Measurements from ENCODE around the gene AKR1B1. TPM values are rescaled to one million over a fixed set of nuclear protein-coding genes. Genes with fewer than 3 reads are reported as not detected.

Gene AKR1B1
- total RNA-seq, 1 experiment from 2014 or later = 146 TPM

DNA sequence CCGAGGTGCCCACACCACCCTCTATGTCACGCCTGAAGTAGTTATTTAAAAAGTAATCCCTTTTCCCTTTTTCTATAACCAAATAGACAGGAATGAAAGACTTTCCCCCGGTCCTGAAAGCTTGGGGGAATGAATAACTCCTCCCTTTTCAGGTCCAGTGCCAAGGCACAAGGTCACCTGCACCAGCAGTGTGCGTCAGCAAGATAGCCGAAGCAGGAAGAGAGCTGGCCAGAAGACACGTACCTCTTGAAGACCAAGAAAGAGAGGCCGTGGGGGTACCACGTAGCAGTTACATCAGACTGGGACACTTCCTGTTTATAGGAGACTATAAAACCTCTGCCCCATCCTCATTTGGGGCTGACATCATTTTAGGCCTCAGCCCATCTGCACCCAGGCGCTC is 10.7 kb upstream of the AKR1B1 start:
- DNase-seq (ENCODE audit: low read depth) = no peak

DNA sequence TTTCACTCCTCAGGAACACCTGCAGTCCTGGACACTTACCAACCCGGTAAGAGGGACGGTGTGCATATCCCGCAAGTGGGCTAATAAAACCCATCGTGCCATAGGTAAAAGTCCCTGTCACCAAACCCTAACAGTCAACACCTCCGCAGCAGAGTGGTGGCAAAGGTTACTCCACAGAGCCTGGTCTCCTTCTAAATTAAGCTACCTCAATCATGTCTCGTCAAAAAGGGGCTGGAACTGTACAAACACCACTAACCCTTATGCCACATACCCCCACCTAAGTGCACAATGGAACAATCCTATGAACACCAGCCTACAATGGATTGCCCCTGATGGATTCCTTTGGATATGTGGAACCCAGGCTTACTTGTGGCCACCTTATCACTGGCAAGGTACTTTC is 9.6 kb upstream of the AKR1B1 start:
- DNase-seq (ENCODE audit: low read depth) = no peak

DNA sequence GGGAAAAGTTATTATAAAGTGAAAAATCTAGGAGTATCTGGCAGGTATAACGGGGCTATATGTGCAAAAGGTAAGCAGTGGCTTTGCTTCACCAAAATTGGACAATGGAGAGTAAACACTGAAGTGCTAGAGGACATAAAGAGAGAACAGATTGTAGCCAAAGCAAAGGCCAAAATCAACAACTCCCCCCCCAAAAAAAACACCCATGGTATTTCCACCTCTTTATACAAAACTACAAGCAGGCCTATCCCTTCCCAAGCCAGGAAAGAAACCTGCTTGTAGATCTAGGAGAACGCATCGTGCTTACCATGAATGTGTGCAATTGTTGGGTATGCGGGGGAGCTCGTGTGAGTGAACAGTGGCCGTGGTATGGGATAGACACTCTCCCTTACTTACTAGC is 9.2 kb upstream of the AKR1B1 start:
- no peak for DNase-seq (ENCODE audit: low read depth)

DNA sequence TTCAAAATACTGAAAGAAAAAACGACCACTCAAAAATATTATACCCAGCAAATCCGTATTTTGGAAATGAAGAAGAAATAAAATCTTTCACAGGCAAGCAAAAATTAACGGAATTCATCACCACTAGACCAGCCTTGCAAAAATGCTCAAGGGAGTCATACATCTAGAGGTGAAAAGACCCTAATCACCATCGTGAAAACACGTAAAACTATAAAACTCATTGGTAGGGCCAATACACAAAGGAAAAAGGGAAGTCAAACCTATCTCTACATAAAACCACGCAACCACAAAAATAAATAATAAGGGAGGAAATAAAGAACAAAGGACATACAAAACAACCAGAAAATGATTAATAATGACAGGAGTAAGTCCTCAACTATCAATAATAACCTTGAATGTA is 6.6 kb upstream of the AKR1B1 start:
- no peak for DNase-seq (ENCODE audit: low read depth)

DNA sequence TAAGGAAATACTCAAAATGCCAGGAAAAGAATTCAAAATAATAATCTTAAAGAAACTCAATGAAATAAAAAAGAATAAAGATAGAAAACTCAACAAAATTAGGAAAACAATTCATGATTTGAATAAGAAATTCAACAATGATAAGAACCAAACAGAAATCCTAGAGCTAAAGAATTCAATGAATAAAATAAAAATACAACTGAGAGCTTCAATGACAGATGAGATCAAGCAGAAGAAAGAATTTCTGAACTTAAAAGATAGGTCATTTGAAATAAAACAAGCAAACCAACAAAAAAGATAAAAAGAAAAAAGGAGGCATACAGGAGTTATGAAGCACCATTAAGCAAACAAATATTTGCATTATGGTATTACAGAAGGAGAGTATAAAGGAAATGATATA is 5.6 kb upstream of the AKR1B1 start:
- no peak for DNase-seq (ENCODE audit: low read depth)

DNA sequence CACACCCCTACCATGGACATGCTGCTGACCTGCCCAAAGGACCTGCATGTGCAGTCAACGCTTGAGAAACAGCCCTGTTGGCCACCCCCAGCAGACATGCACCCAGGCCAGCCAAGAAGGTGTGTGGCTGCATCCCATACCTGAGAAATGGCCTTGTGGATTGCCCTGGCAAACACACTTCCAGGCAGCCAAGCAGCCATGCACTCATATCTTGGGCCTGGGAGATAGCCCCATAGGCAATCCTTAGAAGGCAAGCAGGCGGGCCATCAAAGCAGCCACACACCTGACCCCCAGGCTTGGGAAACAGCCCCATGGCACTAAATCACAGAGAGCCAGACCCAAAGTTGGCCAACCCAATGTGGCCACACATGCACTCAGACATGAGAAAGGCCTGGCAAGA is 4.9 kb upstream of the AKR1B1 start:
- no peak for DNase-seq (ENCODE audit: low read depth)

DNA sequence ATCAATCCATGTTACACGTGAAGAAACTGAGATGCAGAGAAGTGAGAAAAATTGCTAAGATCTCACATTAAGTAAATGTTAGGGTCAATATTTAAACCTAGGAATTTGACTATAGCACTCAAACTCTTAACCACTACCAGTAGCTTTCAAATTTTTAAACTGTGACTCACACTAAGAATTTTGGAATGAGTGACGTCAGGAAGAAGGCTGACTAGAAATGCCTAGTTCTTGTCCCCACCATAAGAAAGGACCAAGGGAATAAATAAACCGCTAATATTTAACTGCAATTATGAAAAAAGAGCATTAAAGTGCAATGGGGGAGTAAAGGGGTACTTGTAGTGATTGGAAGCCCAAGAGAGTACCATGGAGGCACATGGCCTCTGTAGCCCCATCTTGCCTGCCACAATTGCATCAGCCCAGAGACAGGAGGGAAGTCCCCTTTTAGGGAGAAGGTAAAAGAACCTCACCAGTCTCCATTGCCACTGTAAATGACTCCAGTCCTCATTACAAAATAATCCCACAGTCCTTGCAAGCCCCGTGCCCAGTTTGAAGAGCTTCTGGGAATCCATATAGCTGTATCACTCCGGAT is 3.5 kb upstream of the AKR1B1 start:
- peak; percentile 86 for DNase-seq (ENCODE audit: low read depth)

DNA sequence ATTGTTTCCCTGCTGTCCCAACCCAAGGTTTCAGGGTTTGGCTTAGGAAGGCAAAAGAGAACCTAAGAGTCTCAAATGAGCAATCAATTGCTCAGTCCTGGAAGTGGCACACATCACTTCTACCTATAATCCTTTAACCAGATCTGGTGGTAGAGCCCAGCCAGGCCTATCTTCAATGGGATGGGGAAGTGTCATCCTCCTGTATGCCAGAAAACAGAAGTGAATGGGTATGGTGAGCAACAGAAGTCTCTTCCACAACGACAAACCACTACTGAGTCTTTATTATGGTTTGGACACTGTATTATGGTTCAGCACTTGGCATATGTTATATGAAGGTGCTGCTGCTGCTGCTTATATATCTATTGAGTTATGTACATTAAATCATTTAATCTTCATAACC is 3.0 kb upstream of the AKR1B1 start:
- DNase-seq (ENCODE audit: low read depth) = no peak

DNA sequence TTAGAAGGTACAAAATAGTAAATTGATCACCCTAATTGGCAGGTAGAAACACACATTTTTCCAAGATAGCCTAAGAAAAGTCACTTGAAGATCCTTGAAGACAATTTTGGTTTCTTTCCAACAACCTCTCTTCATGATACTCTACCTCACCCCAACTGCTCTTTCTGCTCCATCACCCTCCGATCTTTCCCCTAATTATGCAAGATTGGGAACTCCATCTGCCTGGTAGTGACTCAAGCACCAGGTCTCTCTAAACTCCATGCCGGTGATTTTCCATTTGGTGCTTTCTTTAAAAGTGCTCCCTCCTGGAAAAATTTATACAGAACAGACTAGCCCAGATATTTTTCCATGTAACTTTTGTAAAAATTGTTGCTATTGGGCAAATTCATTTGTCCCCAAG is 1.1 kb upstream of the AKR1B1 start:
- no peak for DNase-seq (ENCODE audit: low read depth)

DNA sequence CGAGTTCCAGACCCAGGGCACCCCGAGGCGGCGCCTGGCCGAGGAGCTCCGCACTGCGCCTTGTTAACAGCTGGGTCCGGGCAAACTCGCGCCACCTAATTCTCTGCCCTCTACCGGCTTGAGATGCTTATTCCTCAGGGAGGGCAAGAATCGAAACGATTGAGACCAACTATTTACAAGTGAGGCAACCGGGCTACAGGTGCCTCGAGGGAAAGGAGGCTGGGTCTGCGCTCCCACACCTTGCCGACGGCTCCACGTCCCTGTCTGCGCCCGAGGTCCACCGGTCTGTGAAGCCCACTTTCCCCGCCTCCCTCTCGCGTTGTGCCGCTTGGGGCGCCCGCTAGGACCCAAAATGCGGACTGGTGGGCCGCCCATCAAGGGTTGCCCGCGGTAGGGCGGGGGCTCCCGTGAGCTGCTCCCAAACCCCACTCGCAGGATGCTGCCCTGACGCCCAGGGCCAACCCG is 527 bp downstream of the AKR1B1 start:
- peak; percentile 70 for DNase-seq (ENCODE audit: low read depth)

DNA sequence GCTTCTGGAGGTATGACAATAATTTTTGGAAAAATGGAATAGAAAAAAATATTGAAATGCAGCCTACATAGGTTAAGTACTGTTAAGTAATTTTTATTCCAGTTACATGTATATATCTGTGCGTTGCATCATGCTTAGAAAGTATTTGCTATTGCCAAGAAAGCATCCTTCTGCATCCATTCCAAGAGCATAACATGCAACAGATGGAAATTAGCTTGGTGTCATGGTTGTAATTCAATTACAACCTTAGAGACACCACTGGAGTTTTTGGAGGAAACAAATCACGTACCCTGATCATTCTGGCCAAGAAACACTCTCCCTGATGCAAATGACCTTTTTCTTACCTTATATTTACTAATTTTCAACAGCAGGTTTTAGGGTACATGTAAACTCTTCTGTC is 1.7 kb downstream of the AKR1B1 start:
- DNase-seq (ENCODE audit: low read depth) = no peak

DNA sequence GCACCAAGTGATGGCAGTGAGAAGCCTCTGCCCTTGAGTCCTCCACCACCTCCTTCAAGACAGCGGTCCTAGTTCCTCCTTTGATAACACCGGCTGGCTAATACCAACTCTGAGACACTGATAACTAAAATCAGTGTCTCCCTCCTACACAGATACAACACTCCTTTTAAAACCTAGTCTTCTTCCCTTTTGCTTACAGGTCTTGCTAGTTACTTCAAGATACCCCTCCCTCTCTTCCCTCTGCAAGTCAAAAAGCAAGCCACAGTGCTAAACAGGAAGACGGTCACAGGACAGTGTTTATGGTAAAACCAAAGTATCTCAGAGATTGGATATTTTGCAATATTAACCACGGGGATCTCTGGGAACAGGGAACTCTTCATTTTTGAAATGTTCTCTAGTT is 4.6 kb downstream of the AKR1B1 start:
- no peak for DNase-seq (ENCODE audit: low read depth)

DNA sequence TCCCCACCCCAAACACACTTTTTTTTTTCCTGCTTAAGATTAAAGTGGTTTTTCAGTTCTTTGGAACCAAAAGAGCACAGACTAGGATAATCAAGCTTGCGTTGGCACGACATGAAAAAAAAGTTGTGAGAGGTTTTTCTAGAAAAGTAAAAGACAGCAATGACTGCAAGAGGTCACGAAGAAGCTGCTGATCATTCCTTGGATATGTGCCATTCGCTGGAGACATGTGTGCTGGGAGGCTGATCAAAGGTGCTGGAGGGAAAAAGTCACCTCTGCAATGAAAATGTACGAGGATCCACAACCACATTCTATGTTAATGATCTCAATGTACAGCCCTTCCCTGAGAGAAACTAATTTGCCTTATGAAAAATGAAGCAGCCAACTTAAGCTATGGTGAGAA is 5.4 kb downstream of the AKR1B1 start:
- no peak for DNase-seq (ENCODE audit: low read depth)

DNA sequence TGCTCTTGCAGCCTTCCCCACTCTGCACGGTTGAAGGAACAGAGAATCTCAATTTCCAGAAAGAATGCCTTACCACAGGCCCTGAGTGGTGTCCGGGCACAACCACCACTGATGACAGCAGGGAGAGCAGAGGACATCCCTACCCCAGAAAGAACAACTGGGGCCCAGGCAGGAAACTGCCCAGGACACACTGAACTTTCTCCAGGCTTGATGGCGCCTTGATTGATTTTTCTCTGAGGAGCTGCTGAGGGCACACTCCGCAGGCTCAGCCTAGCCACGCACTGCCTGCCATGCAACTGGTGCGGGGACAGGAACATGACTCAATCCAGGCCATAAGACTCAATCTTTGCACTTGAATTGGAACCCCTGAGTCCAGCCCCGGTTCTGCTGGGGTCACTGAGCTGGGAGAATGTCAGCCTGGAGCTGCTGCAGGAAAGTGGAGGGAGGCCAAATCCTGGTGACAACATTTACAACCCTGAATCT is 5.9 kb downstream of the AKR1B1 start:
- DNase-seq (ENCODE audit: low read depth) = no peak

DNA sequence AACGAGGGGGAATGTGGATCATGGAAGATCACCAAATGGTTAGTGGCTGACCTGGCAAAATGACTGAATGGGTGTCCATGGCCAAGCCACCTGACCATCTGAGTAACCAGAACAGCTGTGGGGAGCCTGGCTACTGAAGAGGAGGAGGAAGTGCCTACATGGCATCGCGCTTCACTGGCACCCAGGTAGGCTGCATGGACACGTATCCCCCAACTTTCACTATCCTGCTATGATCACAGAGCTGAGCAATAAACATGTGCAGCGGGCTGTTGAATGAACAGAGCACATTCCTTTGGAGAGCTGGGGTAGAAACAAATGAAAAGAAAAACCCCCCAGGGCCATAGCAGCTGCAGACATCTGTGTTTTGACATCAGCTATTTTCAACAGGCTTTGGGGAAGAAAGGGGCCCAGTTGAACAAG is 6.5 kb downstream of the AKR1B1 start:
- peak; percentile 51 for DNase-seq (ENCODE audit: low read depth)

DNA sequence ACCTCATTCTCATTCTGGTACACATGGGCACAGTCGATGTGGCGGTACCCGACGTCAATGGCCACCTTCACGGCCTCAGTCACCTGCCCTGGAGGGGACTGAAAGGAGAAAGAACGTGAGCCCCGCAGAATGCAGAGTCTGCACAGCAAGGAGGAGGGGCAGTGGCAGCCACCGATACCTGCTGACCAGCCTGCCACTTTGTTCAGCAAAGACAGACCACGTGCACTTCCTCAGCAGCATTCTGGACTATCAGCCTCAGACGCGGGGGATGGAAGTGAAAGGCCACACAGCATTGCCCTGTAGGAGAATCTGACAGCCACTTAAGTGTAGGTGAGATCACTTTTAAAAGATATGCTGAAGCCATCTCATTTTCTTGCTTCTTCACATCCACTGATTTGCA is 7.2 kb downstream of the AKR1B1 start:
- DNase-seq (ENCODE audit: low read depth) = no peak

DNA sequence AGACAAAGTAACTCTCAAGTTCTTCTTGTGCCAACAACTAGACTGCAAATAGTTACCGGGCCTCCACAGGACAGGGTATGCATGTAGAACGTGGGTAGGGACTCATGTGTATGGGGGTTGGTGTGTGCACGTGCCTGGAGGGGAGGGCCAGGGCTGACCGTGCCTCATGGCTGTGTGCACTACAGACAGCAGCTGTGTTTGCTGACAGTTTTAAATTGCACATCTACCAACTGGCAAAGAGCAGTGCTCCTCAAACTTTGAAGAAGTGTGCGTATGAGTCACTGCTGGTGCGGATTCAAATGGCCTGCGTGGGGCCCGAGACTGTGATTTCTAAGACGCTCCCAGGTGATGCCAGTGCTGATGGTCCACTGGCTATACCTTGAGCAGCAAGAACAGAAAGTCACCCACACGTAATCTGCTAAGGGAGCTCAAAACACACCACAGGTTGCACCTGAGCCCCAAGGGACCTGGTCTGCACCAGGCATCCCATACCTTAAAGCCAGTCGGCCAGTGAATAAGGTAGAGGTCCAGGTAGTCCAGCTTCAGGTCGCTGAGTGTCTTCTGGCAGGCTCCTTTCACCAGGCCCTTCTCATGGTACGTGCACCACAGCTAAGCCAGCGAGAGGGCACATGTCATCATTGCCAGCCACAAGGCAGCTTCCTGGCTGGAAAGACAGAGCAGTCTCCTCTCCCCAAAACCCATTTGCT is 8.5 kb downstream of the AKR1B1 start:
- peak; percentile 87 for DNase-seq (ENCODE audit: low read depth)

DNA sequence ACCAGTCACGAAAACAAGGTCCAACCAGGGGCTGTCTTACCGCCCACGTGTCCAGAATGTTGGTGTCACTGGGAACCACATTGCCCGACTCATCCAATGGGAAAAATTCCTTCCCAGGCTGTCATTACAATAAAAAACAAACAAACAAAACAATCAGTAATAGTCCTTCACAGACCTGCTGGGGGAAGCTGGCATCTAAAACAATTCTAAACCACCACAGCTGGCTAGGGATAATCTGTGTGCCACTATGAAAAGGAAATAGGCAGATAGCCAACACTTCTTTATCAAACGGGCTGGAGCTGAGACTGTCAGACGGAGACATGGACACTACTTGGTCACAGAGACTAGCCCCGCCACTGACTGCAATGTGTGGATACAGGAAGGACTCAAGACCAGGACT is 9.2 kb downstream of the AKR1B1 start:
- peak; percentile 78 for DNase-seq (ENCODE audit: low read depth)

DNA sequence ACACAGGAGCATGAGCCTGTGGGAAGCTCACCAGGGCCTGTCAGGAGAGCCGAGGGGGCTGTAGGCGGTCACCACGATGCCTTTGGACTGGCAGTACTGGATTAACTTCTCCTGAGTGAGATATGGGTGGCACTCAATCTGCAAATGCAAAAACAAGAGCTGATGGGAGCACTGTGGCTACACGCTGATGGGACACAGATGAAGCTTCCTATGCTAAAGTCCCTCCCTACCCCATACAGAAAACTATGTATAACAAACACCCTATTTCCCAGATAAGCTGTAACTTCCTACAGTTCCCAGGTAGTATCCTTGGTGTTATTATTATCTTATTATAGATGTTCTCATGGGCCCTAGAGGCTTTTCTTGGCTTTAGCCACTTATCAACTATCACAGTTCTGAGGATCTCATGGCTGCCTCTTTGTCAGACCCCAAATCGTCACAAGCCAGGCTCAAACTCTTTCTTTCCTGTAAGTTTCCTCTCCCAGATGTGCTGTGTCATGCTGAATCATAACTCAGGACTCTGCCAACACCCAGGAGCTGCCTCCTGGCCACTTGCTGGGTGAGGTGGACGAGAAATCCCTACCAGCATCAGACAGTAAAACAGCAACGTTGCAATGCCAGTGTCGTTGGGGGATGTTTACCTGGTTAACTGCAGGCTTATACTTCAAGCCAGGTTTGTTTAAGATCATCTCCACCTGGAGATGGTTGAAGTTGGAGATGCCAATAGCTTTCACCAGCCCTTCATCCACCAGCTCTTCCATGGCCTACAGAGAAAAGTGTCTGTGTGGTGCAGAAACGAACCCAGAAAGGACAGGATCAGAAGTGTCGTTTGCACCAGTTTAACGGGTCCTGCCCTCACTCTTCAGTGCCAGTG is 10.3 kb downstream of the AKR1B1 start:
- peak; percentile 92 for DNase-seq (ENCODE audit: low read depth)

DNA sequence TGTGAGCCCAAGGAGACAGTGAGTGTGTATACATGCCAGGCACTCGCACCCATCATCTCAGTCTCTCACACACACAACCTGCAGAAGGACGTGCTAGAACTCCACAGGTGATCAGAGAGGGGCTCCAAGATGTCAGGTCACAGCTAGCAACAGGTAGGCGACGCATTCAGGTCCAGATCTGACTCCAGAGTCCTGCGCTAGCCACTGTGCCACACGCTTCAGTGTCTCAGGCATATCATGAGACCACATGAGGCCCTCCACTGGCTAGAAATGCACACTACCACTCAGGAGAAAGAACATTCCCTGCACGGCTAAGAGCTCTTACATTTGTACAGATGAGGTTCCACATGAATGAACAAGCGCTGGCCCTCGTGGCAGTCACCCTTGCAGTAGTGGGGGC is 11.5 kb downstream of the AKR1B1 start:
- no peak for DNase-seq (ENCODE audit: low read depth)

DNA sequence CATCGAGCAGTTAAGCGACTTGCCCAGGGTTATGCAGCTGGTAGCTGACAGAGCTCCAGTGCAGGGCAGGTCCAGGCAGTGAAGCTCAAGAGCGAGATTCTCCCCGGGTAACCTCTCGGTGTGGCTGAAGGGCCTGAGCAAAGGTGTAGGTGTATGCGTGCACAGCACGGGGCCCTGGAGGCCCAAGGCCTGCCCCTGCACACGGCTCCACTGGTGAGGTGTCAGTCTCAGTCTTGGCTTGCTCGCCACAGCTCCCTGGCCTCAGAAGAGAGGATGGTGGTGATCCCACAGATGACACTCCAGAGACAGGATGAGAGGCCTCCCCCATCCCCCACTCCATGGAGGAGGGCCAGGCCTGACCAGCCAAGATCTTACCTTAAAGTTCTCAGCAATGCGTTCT is 12.0 kb downstream of the AKR1B1 start:
- DNase-seq (ENCODE audit: low read depth) = no peak

DNA sequence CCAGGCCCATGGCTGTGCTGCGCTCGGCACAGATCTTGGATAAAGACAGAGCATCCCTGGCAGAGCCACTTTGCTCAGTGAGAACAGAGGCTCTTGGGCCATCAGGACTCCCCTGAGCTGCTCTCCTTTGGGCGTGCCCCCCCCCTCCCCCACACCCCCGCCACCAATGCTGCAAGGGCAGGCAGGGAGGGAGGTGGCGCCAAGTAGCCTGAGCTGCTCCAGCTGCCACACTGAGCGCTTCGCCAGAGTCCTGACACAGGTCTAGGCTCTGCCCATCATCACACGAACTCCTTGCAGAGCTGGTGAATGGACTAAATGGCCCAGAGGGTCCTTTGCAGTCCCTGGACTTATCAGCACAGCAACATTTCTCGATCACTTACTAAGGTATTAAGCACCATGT is 12.5 kb downstream of the AKR1B1 start:
- no peak for DNase-seq (ENCODE audit: low read depth)

DNA sequence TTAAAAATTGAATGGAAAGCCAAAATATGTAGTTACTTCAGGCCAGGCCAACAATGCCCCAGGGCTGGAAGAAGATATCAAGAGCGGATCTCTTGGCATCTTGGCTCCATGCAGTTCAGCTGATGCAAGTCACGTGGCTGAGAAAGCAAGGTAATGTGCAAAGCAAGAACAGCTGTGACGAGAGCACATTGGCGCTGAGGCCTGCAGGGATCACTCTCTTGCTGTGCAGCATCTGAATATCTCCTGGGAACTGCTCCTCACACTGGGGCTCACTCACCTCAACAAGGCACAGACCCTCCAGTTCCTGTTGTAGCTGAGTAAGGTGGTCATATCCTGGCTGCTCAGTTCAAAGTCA is 14.0 kb downstream of the AKR1B1 start:
- no peak for DNase-seq (ENCODE audit: low read depth)
